Astrocyte of the spinal cord (primary cell): ENCODE data around the gene BCAS3.
"Not testable (repeated sequence)": the region's sequence is repeated elsewhere in the genome, so short reads cannot be mapped to it uniquely, and the experiment has no call there.

Experiments
- DNase-seq: peaks from one replicate; pipeline ENCODE4 v3.0.0; 2011; ENCODE audit warnings: low read depth, low spot score
- H3K4me3 ChIP-seq: 2 replicates; pipeline ENCODE4 v1.5.1; 2011; ENCODE audit warnings: low read depth, mild to moderate bottlenecking, low read length, moderate library complexity
- in situ Hi-C: cut with HindIII; loops from 2 replicates; pipeline ENCODE4 v1.10.0; 2017; ENCODE audit warnings: low sequenced_read_pairs
- TF ChIP-seq, protein P1 (sequence below): IDR thresholded peaks from 2 replicates; pipeline ENCODE4 v1.5.1; 2012; ENCODE audit warnings: low read depth, mild to moderate bottlenecking, low read length, inconsistent platforms

The BCAS3 gene

GRCh38 chr17:61018938-61019337 lies 341.3 kb downstream of the BCAS3 start:
- TF ChIP-seq, protein P1, sequence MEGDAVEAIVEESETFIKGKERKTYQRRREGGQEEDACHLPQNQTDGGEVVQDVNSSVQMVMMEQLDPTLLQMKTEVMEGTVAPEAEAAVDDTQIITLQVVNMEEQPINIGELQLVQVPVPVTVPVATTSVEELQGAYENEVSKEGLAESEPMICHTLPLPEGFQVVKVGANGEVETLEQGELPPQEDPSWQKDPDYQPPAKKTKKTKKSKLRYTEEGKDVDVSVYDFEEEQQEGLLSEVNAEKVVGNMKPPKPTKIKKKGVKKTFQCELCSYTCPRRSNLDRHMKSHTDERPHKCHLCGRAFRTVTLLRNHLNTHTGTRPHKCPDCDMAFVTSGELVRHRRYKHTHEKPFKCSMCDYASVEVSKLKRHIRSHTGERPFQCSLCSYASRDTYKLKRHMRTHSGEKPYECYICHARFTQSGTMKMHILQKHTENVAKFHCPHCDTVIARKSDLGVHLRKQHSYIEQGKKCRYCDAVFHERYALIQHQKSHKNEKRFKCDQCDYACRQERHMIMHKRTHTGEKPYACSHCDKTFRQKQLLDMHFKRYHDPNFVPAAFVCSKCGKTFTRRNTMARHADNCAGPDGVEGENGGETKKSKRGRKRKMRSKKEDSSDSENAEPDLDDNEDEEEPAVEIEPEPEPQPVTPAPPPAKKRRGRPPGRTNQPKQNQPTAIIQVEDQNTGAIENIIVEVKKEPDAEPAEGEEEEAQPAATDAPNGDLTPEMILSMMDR = no peak
- in situ Hi-C loops = no loop called here
- DNase-seq = no peak
- H3K4me3 ChIP-seq = no peak overlapping the region

GRCh38 chr17:61023996-61024395 lies 346.3 kb downstream of the BCAS3 start:
- in situ Hi-C loops = no loop called here
- no peak for DNase-seq
- H3K4me3 ChIP-seq = no peak overlapping the region
- TF ChIP-seq, protein P1 = no peak

GRCh38 chr17:61026818-61027217 lies 349.2 kb downstream of the BCAS3 start:
- no peak for DNase-seq
- TF ChIP-seq, protein P1 = no peak
- H3K4me3 ChIP-seq = no peak overlapping the region
- in situ Hi-C loops = no loop called here

- in situ Hi-C loops = no loop called here
- DNase-seq = no peak
- TF ChIP-seq, protein P1 = no peak
- H3K4me3 ChIP-seq = no peak overlapping the region
Observed at GRCh38 chr17:61029181-61029580, 351.5 kb downstream of the BCAS3 start.

DNA sequence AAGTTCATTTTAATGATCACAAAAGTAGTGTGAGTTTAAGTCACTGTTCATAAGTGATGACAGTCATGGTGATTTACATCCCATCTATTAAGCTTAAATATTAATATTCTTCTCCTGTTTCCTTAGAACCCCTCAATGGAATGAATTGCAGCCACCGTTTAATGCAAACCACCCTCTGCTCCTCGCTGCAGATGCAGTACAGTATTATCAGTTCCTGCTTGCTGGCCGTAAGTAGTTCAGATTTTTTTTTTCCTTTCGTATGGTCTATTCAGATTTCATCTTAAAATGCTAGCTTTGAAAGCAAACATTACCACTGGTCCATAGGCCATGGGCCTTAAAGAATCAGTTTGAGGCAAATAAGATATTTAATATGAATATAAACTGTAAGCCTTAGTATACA lies 363.0 kb downstream of the BCAS3 start:
- TF ChIP-seq, protein P1 = no peak
- DNase-seq = no peak
- no peak overlapping the region for H3K4me3 ChIP-seq
- in situ Hi-C loops = no loop called here

DNA sequence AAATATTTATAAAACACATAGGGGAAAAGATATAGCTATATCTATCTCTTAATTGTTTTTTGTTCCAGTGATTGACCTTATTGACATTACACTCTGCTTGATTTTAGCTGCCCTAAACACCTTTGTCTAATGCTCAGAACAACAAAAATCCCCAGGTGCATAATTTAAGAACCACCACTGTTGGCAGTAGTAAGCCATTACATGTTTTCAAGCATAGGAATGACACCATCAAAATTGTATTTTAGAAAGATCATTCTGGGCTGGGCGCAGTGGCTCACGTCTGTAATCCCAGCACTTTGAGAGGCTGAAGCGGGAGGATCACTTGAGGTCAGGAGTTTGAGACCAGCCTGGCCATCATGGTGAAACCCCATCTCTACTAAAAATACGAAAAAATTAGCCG lies 364.7 kb downstream of the BCAS3 start:
- in situ Hi-C loops, DNase-seq, H3K4me3 ChIP-seq: not testable (repeated sequence)

- no peak overlapping the region for H3K4me3 ChIP-seq
- TF ChIP-seq, protein P1 = no peak
- DNase-seq = no peak
- in situ Hi-C loops = no loop called here
Observed at GRCh38 chr17:61047515-61047914, 369.9 kb downstream of the BCAS3 start.
